HG03108 (cell line): ENCODE results near the gene BAIAP3.
"Not testable (repeated sequence)": the region's sequence is repeated elsewhere in the genome, so short reads cannot be mapped to it uniquely, and the experiment has no call there.

Source experiments
- ATAC-seq: cut with Tn5 transposase; IDR thresholded peaks from one replicate; pipeline ENCODE4 v1.9.1; 2021; ENCODE audit warnings: moderate library complexity; ENCODE audit not compliant: unreplicated experiment

The BAIAP3 gene

DNA sequence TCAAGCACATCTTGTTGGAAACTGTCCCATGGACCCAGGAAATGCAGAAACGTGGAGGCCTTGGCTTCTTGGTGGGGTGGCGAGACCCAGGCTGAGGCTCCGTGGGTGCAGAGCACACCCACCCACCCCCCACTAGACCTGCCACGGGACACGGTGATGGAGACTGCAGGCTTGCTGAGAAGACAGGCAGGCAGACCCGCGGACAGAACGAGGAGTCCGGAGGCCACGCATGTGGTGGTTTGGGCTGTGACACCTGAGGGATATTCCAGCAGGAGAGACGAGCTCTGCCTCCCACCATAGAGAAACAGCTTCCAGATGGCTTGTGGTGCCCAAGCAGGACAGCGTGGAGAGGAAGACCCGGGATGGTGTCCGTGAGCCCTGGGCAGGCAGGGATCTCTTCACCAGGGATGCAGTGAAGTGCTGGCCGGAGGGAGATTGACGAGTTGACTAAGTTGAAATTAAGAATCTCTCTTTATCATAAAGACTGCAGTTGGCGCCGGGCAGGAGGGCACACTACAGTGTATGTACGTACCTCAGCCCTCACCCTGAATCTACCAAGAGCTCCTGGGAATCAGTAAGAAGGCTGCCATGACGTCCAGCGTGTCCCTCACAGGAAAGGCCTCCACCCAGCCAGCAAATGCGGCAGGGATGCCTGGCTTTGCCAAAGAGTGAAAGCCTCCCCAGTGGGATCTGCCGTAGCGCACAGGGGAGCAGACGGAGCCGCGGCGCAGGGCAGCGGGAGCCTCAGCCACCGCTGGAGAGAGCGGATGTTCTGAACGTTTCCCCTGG is 15.8 kb upstream of the BAIAP3 start:
- ATAC-seq = no peak

DNA sequence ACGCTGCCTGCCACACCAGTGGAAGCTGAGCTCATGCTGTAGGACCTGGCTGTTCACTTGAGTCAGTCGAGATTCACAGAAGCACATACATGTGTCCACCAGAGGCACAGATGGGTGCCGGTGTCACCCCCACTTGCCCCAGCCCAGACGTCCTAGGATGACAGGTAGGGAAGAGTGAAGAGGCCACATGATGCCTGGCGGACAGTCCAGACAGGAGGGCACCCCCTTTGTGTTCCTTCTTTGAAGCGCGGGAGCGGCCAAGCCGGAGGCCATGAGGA is 15.2 kb upstream of the BAIAP3 start:
- ATAC-seq = no peak

DNA sequence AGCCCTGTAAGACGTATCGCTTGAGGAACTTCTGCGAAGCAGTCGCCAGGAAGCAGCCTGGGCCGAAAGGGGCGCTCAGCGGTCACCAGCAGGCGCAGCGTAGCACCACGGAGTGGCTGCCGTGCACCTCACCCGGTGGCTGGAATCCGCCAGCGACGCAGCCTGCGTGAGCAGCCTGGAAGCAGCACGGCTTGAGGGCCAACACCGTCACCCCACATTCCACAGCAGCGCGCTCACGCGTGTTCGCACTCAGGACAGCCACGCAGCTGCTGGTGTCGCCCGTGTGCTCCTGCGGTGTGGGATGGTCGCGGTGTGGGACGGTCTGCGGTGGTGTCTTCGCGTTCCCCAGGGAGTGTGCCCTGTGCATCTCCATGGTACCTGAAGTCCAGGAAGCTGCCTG is 14.4 kb upstream of the BAIAP3 start:
- ATAC-seq = no peak

DNA sequence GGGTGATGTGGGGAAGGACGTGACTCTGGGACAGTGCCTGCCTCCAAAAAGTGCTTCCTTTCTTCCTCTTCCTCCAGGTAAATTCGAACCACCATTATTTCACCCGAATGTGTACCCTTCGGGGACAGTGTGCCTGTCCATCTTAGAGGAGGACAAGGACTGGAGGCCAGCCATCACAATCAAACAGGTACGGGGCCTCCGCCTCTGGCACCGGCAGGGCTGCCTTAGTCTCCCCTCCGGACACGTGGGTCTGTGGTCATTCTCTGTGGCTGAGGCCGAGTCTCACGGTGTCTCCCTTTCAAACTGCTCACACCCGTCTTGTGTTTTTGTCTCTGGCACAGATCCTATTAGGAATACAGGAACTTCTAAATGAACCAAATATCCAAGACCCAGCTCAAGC is 13.3 kb upstream of the BAIAP3 start:
- ATAC-seq = no peak

DNA sequence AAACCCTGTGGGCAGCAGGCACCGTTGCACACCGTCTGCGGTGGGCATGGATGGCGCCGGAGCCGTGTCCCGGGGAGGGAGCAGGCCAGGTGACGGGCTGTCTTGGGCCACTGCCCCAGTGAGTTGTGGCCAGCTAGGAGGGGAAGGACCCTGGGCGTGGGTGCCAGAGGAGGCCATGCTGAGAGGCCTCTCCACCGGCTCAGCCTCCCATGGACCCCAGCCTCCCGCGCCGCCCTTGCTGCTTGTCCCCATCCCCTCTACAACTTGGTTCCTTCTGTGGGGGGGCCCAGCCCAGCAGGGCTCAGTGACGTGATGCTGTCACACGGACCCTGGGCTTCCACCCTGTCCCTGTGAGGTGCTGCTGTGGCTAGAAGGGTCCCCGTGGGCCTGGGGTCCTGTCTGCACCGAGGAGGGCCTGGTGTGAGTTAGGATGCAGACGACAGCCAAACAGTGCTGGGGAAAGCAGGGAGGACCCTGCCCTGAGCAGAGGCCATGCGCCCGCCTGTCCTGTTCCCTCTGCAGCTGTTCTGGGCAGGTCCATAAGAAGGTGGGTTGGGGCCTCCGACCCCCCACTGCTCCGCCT is 12.7 kb upstream of the BAIAP3 start:
- ATAC-seq = no peak

DNA sequence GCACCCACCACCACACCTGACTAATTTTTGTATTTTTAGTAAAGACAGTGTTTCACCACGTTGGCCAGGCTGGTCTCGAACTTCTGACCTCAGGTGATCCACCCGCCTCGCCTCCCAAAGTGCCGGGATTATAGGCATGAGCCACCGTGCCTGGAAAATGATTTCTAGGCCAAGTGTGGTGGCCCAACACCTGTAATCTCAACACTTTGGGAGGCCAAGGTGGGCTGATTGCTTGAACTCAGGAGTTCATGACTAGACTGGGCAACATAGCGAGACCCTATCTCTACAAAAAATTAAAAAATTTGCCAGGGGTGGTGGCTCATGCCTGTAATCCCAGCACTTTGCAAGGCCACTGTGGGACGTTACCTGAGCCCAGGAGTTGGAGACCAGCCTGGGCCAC is 11.0 kb upstream of the BAIAP3 start:
- no peak for ATAC-seq

DNA sequence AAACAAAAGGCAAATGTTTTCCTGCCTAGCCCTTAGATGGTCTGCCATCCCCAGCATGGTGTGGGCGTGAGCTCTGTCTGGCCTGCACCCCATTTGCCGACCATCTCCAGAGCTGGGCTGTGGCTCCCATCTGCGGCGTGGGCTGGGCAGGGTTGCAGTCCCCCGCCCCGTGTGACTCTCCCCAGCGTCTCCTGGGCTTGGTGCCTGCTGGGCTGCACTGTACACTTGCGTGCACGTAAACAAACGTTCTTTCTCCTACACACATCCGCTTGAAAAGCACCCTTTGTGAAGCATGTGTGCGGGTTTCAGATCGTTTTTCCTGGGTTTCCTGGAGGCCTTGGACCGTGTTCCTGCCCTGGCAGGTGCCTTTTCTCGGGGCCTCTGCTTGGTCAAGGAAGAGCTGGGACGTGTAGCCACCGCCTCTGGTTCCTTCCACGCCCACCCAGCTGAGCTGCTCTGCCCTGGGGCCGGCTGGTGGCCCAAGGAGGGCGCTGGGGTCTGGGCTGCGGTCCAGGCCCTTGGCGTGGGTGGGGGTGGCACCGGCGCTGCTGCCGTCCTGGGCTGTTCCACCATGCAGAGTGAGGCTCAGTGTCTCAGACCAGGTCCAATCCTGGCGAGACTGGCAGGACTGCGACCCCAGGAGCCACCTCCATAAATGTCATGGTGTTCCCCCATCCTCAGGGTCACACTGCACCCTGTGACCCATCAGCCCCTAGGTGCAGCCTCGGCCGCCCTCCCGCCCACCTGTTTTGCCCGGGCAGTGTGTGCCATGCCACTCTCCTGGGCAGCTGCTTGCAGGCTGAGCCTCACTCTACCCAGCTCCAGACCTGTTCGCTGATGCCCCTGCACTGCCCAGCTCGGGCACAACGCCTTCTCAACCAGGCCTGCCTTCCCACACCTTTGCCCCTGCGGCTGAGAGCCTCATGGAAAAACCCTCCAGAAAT is 9.9 kb upstream of the BAIAP3 start:
- ATAC-seq = no peak

DNA sequence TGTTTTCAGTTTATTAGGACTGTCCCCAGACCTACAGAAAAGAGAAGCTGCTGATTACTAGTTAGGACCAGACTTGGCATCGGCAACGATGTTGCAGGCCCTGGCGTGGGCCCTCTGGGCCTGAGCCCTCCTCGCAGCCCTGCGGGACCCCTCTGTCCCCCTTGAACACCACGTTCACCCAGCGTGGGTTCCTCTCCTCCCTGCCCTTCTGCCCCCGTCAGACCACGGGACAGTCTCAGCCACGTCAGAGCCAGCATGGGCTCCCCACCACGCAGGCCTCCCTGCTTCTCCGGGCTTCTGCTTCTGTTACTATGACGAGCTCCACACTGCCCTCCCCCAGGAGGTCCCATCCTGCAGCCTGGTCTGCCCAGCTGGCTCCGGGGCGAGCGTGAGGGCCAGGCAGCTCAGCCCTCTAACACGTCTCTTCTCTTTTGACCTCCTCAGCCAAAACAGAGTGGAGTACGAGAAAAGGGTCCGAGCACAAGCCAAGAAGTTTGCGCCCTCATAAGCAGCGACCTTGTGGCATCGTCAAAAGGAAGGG is 9.1 kb upstream of the BAIAP3 start:
- ATAC-seq = no peak

DNA sequence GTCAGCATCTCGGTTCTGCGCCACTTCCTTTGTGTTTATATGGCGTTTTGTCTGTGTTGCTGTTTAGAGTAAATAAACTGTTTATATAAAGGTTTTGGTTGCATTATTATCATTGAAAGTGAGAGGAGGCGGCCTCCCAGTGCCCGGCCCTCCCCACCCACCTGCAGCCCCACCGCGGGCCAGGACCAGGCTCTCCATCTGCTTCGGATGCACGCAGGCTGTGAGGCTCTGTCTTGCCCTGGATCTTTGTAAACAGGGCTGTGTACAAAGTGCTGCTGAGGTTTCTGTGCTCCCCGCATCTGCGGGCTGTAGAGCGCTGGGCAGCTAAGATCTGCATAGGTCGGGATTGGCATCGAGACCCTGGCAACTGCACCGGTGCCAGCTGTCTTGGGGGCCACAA is 8.2 kb upstream of the BAIAP3 start:
- ATAC-seq = no peak

DNA sequence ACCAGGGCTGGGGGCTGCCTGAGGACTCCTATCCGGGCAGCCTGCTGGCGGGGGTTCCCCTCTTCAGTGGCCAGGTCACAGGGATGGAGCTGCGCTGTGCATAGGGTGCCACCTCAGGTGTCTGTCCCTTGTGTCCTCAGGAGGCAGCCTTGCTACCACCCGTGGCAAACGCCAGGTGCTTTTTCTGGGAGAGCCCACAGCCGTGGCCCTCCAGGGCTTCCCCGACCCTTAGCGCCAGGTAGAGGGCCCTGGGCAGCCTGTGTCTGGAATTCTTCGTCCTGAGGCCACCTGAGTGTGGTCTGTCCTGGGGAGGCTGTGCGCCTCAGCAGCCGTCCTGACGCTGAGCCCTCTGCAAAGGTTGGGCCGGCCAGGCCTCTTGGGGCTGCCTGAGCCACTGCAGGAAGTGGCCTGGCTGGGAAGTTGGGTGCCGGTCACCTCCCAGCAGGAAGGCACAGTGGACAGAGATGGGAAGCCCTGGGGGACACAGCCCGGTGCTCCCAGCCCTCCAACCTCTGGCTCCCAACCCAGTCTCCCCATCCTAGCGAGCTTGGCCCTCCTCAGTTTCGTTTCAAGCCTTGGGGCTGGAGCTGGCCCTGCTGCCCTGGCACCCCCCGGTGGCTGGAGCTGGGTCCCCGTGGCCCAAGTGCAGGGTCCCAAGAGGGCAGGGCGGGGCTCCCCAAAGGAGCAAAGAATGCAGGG is 7.6 kb upstream of the BAIAP3 start:
- ATAC-seq = no peak

DNA sequence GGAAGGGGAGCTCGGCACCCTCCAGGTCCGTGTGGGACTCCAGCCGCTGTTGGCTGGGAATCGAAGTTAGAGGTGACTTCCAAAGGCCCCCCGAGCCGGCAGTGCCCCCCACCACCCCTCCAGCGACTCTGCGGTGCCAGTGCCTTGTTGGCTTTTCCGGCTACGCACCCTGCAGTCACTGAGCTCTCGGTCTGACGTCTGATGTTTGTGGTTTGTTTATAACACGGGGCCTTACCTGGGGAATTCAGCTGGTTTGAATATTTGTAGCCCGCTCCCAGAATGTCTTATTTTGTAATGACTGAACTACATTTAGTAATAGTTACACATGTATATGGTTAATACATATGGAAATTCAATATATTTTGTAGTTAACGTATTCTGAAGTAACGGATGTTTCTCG is 7.1 kb upstream of the BAIAP3 start:
- ATAC-seq = no peak

DNA sequence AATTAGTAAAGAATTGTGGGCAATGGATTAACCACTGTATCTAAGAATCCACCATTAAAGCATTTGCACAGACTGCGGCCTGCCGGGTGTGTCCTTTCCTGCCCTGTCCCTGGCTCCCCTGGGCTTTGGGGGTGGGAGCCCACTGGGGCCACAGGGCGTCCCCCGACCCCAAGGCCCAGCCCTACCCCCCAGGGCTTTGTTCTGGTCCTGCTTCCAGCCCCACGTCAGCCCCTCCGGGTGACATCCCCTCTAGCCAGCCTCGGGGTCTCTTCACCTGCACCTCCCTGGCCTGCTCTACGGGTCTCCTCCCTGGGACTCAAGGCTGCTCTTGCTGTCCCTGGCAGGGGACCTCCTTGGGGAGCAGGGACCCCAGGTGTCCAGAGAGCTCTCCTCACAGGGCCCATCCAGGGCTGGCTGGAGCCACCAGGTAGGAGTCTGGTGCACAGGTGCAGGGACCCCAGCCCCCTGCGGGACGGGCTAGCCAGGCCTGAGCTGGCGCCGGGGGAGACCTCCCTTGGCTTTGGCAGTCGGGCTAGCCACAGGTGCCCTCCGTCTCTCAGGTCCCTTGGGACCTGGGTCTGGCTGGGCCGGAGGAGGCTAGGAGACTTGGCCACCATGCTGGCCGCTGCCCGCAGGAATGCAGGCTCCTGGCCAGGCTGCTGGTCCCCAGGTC is 6.4 kb upstream of the BAIAP3 start:
- no peak for ATAC-seq

DNA sequence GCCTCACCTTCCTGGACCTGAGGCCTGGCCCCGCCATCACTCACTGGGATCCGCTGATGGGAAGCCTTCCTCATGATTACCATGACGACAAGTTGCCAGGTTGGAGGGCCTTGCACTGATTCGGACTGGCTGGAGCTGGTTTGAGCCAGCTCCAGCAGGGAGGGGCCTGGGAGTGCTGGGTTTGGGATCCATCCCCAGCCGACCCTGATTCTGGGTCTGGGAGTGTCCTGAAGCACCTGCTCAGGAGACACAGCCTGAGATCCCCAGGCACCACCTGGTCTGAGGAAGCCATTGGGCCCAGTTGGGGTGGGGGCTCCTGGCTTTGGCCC is 5.9 kb upstream of the BAIAP3 start:
- ATAC-seq = no peak

DNA sequence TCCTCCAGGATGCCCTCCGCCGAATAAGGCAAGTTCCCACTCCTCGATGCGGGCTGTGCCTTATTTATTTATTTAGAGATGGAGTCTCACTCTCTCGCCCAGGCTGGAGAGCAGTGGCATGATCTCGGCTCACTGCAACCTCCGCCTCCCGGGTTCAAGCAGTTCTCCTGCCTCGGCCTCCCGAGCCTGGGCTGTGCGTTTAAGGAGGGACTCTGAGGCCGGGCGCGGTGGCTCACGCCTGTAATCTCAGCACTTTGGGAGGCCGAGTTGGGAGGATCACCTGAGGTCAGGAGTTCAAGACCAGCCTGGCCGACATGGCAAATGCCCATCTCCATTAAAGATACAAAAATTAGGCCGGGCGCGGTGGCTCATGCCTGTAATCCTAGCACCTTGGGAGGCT is 5.3 kb upstream of the BAIAP3 start:
- not testable (repeated sequence) for ATAC-seq

DNA sequence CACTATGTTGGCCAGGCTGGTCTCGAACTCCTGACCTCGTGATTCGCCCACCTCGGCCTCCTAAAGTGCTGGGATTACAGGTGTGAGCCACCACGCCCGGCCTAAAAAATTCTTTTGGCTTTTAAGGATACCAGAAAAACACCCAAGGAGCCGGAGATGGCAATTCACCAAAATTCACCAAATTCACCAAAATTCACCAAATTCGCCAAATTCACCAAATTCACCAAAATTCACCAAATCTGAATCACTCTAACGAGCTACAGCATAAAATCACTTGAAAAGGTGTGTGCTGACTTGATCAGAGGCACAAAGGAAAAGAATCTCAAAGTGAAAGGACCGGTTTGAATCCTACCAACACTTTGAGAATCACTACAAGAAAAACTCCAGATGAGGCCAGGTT is 4.5 kb upstream of the BAIAP3 start:
- ATAC-seq = not testable (repeated sequence)

DNA sequence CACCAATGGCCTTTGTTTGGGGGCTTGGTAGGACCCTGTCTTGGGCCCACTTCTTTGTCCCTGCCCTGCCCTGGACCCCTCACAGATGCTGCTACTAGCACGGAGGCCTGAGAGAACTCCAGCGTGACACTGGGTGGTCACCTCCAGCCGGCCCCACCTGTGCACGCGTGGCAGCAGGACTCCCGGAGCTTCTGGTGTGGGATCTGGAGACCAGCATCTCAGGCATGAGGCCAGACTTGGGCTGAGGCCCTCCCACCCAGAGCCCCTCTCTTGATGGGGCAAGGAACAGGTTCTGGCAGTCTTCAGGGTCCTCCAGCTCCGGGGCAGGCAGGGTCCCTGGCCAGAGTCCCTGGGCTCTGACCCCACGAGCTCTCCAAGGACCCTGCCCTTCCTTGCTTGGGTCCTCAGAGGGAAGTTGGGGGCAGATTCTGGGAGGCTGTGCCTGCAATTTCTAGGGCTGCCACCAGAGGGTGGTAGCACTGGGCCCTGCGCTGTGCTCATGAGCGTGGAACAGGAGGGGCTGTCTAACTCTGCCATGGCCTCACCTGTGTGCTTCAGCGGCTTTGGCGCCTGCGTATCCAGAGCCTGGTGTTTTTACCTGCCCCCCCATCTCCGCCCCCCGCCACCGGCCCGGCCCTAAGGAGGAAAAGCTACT is 3.1 kb upstream of the BAIAP3 start:
- ATAC-seq = no peak

DNA sequence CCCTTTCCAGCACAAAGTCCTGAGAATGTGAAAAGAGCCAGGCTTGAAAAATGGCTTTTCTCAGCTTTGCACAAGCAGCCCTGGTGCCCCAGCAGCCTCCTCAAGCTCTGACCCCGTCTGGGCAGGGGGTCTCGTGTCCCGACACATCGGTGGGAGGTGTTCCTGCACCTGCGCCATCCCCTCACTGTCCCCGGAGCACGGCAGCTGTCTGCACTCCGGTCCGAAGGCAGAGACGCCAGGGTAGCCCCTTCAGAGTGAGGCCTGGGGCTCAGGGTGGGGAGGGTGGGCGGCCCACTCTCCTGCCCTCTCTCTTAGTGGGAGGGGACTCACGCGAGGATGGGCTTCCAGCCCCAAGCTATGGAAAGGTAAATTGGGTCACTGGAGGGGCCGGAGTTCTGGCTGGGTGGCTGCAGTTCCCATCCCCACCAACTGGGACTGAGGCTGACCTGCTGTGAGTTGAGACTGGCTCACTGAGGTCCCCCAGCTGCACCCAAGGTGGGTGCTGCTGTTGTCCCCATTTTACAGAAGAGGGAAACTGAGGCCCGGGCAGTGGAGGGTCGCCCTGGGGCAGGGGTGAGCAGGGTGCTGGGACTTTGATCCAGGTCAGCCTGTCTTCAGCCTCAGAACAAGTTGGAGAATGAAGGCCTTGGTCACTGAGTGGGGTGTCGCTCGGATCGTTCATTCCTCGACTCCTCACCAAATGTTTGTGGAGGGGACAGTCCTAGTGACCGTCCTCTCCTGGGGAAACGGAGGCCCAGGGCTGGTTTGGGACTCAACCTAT is 2.3 kb upstream of the BAIAP3 start:
- no peak for ATAC-seq

DNA sequence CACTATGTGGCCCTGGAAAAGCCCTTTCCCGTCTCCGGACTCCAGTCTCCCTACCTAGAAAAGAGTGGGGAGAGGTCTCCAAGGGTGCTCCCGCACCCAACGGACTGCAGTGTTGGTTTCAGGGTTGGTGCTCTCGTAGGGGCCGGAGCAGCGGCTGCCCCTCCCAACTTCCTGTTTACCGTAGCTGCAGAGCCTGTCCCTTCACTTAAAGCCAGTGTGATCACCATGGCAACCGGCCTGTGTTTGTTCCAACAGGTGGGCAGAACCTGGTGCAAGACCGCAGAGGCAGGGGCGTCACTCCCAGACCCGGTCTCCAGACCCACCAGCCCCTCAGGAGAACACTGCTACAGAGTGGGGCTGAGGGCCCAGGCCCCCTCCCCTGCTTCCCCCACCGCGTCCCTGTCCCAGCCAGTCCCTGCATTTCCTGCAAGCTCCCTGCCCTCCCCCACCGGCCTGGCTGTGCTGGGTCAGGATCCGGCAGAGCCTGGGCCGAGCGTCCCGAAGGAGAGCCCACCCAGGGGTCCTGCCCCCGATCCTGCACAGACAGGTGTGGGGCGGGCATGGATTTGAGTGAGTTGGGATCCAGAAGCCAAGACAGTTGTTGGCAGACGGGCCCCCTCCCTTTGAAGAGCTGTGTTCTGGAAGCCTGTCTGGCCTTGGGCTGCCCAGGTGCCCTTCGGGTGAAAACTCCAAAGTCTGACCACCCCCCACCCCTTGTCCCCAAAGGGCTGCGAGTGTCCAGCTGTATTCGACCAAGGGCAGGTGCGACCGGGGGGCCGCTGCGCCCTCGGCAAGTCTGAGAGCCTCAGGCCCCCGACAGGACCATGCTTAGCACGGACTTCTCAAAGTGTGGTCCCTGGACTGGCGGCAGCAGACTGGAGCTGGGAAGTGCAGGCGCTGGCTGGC is 1.5 kb upstream of the BAIAP3 start:
- ATAC-seq = no peak
